HEK293 (cell line): Measurements from ENCODE around the gene TRIM9.
A peak's percentile ranks its signal among the peaks of the same experiment; 100 is the strongest.

Experiments used
- CTCF ChIA-PET: fragments of 350-600 bp; formaldehyde crosslinking; extraction: SDS; loops from one replicate; lab custom pipeline; 2021; ENCODE audit warnings: antibody characterized with exemption; lab: Yijun Ruan, JAX
- POLR2A ChIA-PET: fragments of 300-600 bp; formaldehyde crosslinking; extraction: SDS; loops from one replicate; lab custom pipeline; 2020; ENCODE audit warnings: antibody characterized with exemption, inconsistent platforms; lab: Yijun Ruan, JAX
- H3K27ac ChIP-seq: fragments of 200-500 bp; sonication (Bioruptor generic); 2 replicates; pipeline ENCODE4 v1.5.1; 2014; ENCODE audit warnings: low read depth, low read length, control low read depth, inconsistent platforms; ENCODE audit errors: extremely low read depth
- H3K36me3 ChIP-seq, 2 experiments: fragments of 200-500 bp in 1 of 2; sonication (Bioruptor generic) in 1 of 2; 1 replicate in 1 of 2; 2 replicates in 1 of 2; pipeline ENCODE4 v1.5.1; 2014 to 2017; ENCODE audit warnings: inconsistent platforms in 2 of 2, low read length in 2 of 2; ENCODE audit not compliant: control insufficient read depth in 2 of 2, insufficient read depth in 1 of 2
- H3K4me1 ChIP-seq: fragments of 200-500 bp; sonication (Bioruptor generic); 2 replicates; pipeline ENCODE4 v1.5.1; 2014; ENCODE audit warnings: mild to moderate bottlenecking, low read length, inconsistent platforms; ENCODE audit not compliant: control insufficient read depth, insufficient read depth
- H3K4me3 ChIP-seq: 2 replicates; pipeline ENCODE4 v1.5.1; 2011; ENCODE audit warnings: low read depth, mild to moderate bottlenecking, control low read depth, low read length, moderate library complexity
- H3K9me3 ChIP-seq: fragments of 200-500 bp; sonication (Bioruptor generic); 2 replicates; pipeline ENCODE4 v1.5.1; 2014; ENCODE audit warnings: low read depth, low read length, inconsistent platforms; ENCODE audit not compliant: control insufficient read depth, insufficient read depth
- FEZF1 ChIP-seq: fragments of 450-650 bp; formaldehyde crosslinking; IDR thresholded peaks from 2 replicates; pipeline ENCODE4 v1.5.1; 2016; ENCODE audit warnings: missing biosample characterization, missing genetic modification characterization
- INSM2 ChIP-seq: fragments of 450-650 bp; formaldehyde crosslinking; IDR thresholded peaks from 2 replicates; pipeline ENCODE4 v1.5.1; 2016; ENCODE audit warnings: missing biosample characterization, missing genetic modification characterization
- PRDM2 ChIP-seq: fragments of 450-650 bp; formaldehyde crosslinking; IDR thresholded peaks from 2 replicates; pipeline ENCODE4 v1.5.1; 2016; ENCODE audit warnings: missing biosample characterization, missing genetic modification characterization, borderline replicate concordance
- ZNF184 ChIP-seq: fragments of 450-650 bp; IDR thresholded peaks from 2 replicates; pipeline ENCODE4 v1.5.1; 2018; ENCODE audit warnings: missing biosample characterization, mild to moderate bottlenecking, missing genetic modification characterization
- ZNF19 ChIP-seq: fragments of 450-650 bp; formaldehyde crosslinking; IDR thresholded peaks from 2 replicates; pipeline ENCODE4; 2016; ENCODE audit warnings: missing biosample characterization, missing genetic modification characterization, low read depth
- ZNF266 ChIP-seq: fragments of 450-650 bp; formaldehyde crosslinking; IDR thresholded peaks from 2 replicates; pipeline ENCODE4 v1.5.1; 2016; ENCODE audit warnings: missing biosample characterization, missing genetic modification characterization, low read depth
- ZNF335 ChIP-seq: fragments of 450-650 bp; formaldehyde crosslinking; conservative IDR thresholded peaks from 2 replicates; pipeline ENCODE4 v1.5.1; 2016; ENCODE audit warnings: missing biosample characterization, missing genetic modification characterization
- ZNF416 ChIP-seq: fragments of 450-650 bp; formaldehyde crosslinking; IDR thresholded peaks from 2 replicates; pipeline ENCODE4 v1.5.1; 2016; ENCODE audit warnings: missing biosample characterization, missing genetic modification characterization
- ZNF48 ChIP-seq: fragments of 450-650 bp; formaldehyde crosslinking; IDR thresholded peaks from 2 replicates; pipeline ENCODE4 v1.5.1; 2016; ENCODE audit warnings: missing biosample characterization, missing genetic modification characterization
- ZNF518A ChIP-seq: fragments of 450-650 bp; formaldehyde crosslinking; conservative IDR thresholded peaks from 2 replicates; pipeline ENCODE4 v1.5.1; 2016; ENCODE audit warnings: low read depth, missing biosample characterization, missing genetic modification characterization
- ZNF670 ChIP-seq: fragments of 450-650 bp; formaldehyde crosslinking; IDR thresholded peaks from 2 replicates; pipeline ENCODE4 v1.5.1; 2016; ENCODE audit warnings: missing biosample characterization, missing genetic modification characterization, low read depth
- ZSCAN18 ChIP-seq: fragments of 450-650 bp; formaldehyde crosslinking; IDR thresholded peaks from 2 replicates; pipeline ENCODE4 v1.5.1; 2016; ENCODE audit warnings: missing biosample characterization, missing genetic modification characterization
- TF ChIP-seq, protein P1 (sequence below): fragments of 450-650 bp; formaldehyde crosslinking; IDR thresholded peaks from 2 replicates; pipeline ENCODE4 v1.5.1; 2016; ENCODE audit warnings: missing biosample characterization, missing genetic modification characterization
- TF ChIP-seq, protein P2 (sequence below): fragments of 450-650 bp; formaldehyde crosslinking; IDR thresholded peaks from 2 replicates; pipeline ENCODE4 v1.5.1; 2016; ENCODE audit warnings: missing biosample characterization, missing genetic modification characterization, borderline replicate concordance

TRIM9 gene

GRCh38 chr14:50964683-50965390, 130.1 kb downstream of the TRIM9 start:
- no peaks in the 10 kb centered on the region for H3K36me3 ChIP-seq
- CTCF ChIA-PET, result interaction anchor here (0.6 to 1.1 kb wide), 4 partner anchors 9 to 394 kb away, joined by 3 to 4 read pairs (median 4); no protein-coding TSS in a partner anchor
- H3K4me3 ChIP-seq, result no peak overlapping the region
- POLR2A ChIA-PET, result interaction anchor here (0.6 to 1.0 kb wide), 3 partner anchors 39 to 253 kb away, joined by 3 to 5 read pairs (median 3); no protein-coding TSS in a partner anchor
- H3K4me1 ChIP-seq, result peaks cover 7% of the 10 kb centered on the region
- H3K9me3 ChIP-seq, result no peaks in the 10 kb centered on the region
- no peak overlapping the region for H3K27ac ChIP-seq
- no peak for TF ChIP-seq ZNF416 (tag by site-specific recombination)
- no peak for TF ChIP-seq ZNF670 (tag by site-specific recombination)
- TF ChIP-seq ZNF335 (tag by site-specific recombination), result 0 out of 2 replicates have a peak, but pooled peaks have one; percentile 18
- no peak for TF ChIP-seq ZNF48 (tag by site-specific recombination)
- no peak for TF ChIP-seq ZNF184 (tag by site-specific recombination)
- TF ChIP-seq ZNF19 (tag by site-specific recombination), result 0 out of 2 replicates have a peak, but pooled peaks have one; percentile 32
- TF ChIP-seq INSM2 (tag by site-specific recombination), result peak; percentile 22; the same call in 1 of the 2 replicates
- no peak for TF ChIP-seq ZNF518A (tag by site-specific recombination)
- TF ChIP-seq, protein P1, sequence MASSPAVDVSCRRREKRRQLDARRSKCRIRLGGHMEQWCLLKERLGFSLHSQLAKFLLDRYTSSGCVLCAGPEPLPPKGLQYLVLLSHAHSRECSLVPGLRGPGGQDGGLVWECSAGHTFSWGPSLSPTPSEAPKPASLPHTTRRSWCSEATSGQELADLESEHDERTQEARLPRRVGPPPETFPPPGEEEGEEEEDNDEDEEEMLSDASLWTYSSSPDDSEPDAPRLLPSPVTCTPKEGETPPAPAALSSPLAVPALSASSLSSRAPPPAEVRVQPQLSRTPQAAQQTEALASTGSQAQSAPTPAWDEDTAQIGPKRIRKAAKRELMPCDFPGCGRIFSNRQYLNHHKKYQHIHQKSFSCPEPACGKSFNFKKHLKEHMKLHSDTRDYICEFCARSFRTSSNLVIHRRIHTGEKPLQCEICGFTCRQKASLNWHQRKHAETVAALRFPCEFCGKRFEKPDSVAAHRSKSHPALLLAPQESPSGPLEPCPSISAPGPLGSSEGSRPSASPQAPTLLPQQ (tag by site-specific recombination), result no peak
- TF ChIP-seq PRDM2 (tag by site-specific recombination), result no peak
- peak; percentile 75 for TF ChIP-seq FEZF1 (tag by site-specific recombination)
- no peak for TF ChIP-seq ZSCAN18 (tag by site-specific recombination)
- TF ChIP-seq ZNF266 (tag by site-specific recombination), result no peak
- TF ChIP-seq, protein P2, sequence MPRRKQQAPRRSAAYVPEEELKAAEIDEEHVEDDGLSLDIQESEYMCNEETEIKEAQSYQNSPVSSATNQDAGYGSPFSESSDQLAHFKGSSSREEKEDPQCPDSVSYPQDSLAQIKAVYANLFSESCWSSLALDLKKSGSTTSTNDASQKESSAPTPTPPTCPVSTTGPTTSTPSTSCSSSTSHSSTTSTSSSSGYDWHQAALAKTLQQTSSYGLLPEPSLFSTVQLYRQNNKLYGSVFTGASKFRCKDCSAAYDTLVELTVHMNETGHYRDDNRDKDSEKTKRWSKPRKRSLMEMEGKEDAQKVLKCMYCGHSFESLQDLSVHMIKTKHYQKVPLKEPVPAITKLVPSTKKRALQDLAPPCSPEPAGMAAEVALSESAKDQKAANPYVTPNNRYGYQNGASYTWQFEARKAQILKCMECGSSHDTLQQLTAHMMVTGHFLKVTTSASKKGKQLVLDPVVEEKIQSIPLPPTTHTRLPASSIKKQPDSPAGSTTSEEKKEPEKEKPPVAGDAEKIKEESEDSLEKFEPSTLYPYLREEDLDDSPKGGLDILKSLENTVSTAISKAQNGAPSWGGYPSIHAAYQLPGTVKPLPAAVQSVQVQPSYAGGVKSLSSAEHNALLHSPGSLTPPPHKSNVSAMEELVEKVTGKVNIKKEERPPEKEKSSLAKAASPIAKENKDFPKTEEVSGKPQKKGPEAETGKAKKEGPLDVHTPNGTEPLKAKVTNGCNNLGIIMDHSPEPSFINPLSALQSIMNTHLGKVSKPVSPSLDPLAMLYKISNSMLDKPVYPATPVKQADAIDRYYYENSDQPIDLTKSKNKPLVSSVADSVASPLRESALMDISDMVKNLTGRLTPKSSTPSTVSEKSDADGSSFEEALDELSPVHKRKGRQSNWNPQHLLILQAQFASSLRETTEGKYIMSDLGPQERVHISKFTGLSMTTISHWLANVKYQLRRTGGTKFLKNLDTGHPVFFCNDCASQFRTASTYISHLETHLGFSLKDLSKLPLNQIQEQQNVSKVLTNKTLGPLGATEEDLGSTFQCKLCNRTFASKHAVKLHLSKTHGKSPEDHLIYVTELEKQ, result 0 out of 2 replicates have a peak, but pooled peaks have one; percentile 38
